CD4-positive, alpha-beta memory T cell (primary cell): ENCODE measurements around the gene PRDM8. TPM values are rescaled to one million over a fixed set of nuclear protein-coding genes. Genes with fewer than 3 reads are reported as not detected.
"Not testable (repeated sequence)": the region's sequence is repeated elsewhere in the genome, so short reads cannot be mapped to it uniquely, and the experiment has no call there.

ENCODE experiments used
- CTCF ChIA-PET: fragments of 350-600 bp; sonication (Branson Sonifier 250); formaldehyde crosslinking; loops from one replicate; lab custom pipeline; 2021; ENCODE audit warnings: inconsistent platforms; ENCODE audit not compliant: partially characterized antibody; lab: Charles Lee
- POLR2A ChIA-PET: fragments of 350-600 bp; sonication (Branson Sonifier 250); formaldehyde crosslinking; loops from one replicate; lab custom pipeline; 2021; ENCODE audit not compliant: partially characterized antibody; lab: Charles Lee
- DNase-seq, 5 donors: peaks; one replicate each; pipeline versions ENCODE4 v3.0.0 to v3.0.0-alpha.2; 2020 to 2022; ENCODE audit warnings: mixed read lengths in 1 of 5
- H3K27ac ChIP-seq: one replicate; pipeline ENCODE4 v1.7.0; 2013; ENCODE audit warnings: low read depth, low read length
- H3K27me3 ChIP-seq: 2 replicates; pipeline ENCODE4 v1.7.0; 2013; ENCODE audit warnings: mild to moderate bottlenecking, low read length, moderate library complexity; ENCODE audit not compliant: insufficient read depth
- H3K36me3 ChIP-seq: 2 replicates; pipeline ENCODE4 v1.7.0; 2013; ENCODE audit warnings: mild to moderate bottlenecking, low read length, moderate library complexity; ENCODE audit not compliant: insufficient read depth
- H3K4me1 ChIP-seq: 2 replicates; pipeline ENCODE4 v1.7.0; 2013; ENCODE audit warnings: mild to moderate bottlenecking, low read length, moderate library complexity; ENCODE audit not compliant: insufficient read depth
- H3K4me3 ChIP-seq, 2 donors: one replicate each; pipeline ENCODE4 v1.7.0; 2013; ENCODE audit warnings: low read length in 2 of 2, mild to moderate bottlenecking in 1 of 2
- H3K9me3 ChIP-seq, 2 donors: one replicate each; pipeline ENCODE4 v1.7.0; 2013; ENCODE audit warnings: low read length in 2 of 2, control low read depth in 1 of 2; ENCODE audit not compliant: control insufficient read depth in 1 of 2
- H3K27ac Mint-ChIP-seq, 7 donors: one replicate each; pipeline ENCODE4 v1.8.0; 2020 to 2021; ENCODE audit warnings: mixed read lengths in 7 of 7, mild to moderate bottlenecking in 6 of 7, inconsistent platforms in 3 of 7, moderate library complexity in 3 of 7
- H3K27me3 Mint-ChIP-seq, 2 donors: one replicate each; pipeline ENCODE4 v1.8.0; 2020 to 2021; ENCODE audit warnings: mixed read lengths in 2 of 2
- H3K36me3 Mint-ChIP-seq, 2 donors: one replicate each; pipeline ENCODE4 v1.8.0; 2020 to 2021; ENCODE audit warnings: mixed read lengths in 2 of 2, inconsistent platforms in 1 of 2, mild to moderate bottlenecking in 1 of 2
- H3K4me1 Mint-ChIP-seq, 4 donors: one replicate each; pipeline ENCODE4 v1.8.0; 2020 to 2021; ENCODE audit warnings: mixed read lengths in 4 of 4, mild to moderate bottlenecking in 1 of 4
- H3K4me3 Mint-ChIP-seq, 8 donors: one replicate each; pipeline ENCODE4 v1.8.0; 2020 to 2021; ENCODE audit warnings: mixed read lengths in 8 of 8, mild to moderate bottlenecking in 7 of 8, moderate library complexity in 6 of 8, inconsistent platforms in 3 of 8
- H3K9me3 Mint-ChIP-seq, 8 donors: one replicate each; pipeline ENCODE4 v1.8.0; 2020 to 2021; ENCODE audit warnings: mixed read lengths in 8 of 8, mild to moderate bottlenecking in 5 of 8, inconsistent platforms in 3 of 8, moderate library complexity in 1 of 8
- intact Hi-C: fragments of 100-400 bp; cut with micrococcal nuclease; formaldehyde crosslinking; loops from one replicate; pipeline ENCODE4 v1.15.1; 2023
- polyA plus RNA-seq, 2 donors: library from polyadenylated mRNA; unstranded; fragments of 300-500 nt; fragmentation: Illumina TruSeq; gene quantifications; one replicate each; pipeline ENCODE4 v1.2.3, GENCODE V29; 2021
- total RNA-seq, 2 experiments: library from RNA; stranded (reverse); gene quantifications; one replicate each; pipeline ENCODE4 v1.2.3, GENCODE V29; 2021

PRDM8 gene
- total and polyA plus RNA-seq, 4 experiments from 2014 or later: 2.1 to 23.0 (median 11.6) TPM

DNA sequence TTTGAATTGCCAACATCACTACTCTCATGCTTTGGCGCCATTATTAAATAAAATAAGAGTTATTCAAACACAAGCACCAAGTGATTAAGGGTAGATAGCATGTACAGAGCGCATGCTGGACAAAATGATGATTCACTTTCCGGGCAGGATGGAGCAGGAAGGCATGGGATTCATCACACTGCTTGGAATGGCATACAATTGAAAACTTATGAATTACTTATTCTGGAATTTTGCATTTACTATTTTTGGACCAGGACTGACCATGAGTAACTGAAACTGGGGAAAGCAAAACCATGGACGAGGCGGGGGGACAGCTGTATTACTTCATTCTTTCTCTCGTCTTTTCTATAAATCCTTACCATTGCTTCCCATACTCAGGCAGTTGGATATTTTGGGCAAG lies 40.7 kb downstream of the PRDM8 start:
- Histone ChIP-seq H3K4me1 (no peaks in the 10 kb centered on the region), H3K27ac (no peak overlapping the region), H3K4me3 (no peak overlapping the region), H3K9me3 (no peaks in the 10 kb centered on the region), H3K27me3 (no peaks in the 10 kb centered on the region), H3K36me3 (no peaks in the 10 kb centered on the region)
- Mint-ChIP-seq H3K36me3 (no peaks in the 10 kb centered on the region), H3K4me3 (no peak overlapping the region), H3K9me3 (no peaks in the 10 kb centered on the region), H3K4me1 (no peaks in the 10 kb centered on the region), H3K27ac (no peak overlapping the region), H3K27me3 (peaks cover 7 to 13% of the 10 kb centered on the region in 2 donors)
- CTCF ChIA-PET: no interaction called here
- POLR2A ChIA-PET: no interaction called here
- DNase-seq: no peak
- intact Hi-C loops: no loop called here

DNA sequence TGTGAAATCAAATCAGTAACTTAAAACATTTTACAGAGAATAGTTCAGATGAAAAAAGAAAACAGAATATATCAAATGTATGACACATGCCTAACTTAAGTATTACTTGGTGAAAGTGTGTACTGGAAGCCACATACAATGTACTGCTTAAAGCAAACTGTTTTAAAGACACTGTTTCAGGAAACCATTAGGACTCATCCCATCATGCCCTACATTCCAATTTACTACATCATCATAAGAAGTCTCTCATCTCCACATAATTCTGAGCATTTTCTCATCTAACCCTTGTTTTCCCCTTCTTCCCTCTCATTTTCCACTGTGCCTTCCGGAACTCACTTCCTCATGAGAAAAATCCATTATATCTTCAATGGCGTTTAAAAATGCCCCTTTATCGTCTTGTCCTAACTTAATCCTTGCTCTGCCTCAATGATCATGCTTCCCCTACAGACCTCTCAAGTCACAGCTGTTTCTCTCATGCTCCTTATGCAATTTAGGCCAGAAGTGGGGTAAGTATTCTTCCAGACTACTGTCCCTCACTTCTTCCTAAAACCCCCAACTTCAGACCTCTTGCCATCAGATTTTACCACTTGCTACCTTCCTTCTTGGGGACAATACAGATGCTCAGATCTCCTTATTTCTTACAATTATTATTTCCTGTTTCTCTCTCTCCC lies 42.3 kb downstream of the PRDM8 start:
- Mint-ChIP-seq H3K4me3 (no peak overlapping the region), H3K9me3 (no peaks in the 10 kb centered on the region), H3K4me1 (no peaks in the 10 kb centered on the region), H3K27me3 (peaks cover 10 to 11% of the 10 kb centered on the region in 2 donors), H3K36me3 (no peaks in the 10 kb centered on the region), H3K27ac (no peak overlapping the region)
- no peak for DNase-seq
- Histone ChIP-seq H3K9me3 (no peaks in the 10 kb centered on the region), H3K27ac (no peak overlapping the region), H3K4me1 (no peaks in the 10 kb centered on the region), H3K27me3 (no peaks in the 10 kb centered on the region), H3K4me3 (no peak overlapping the region), H3K36me3 (no peaks in the 10 kb centered on the region)
- intact Hi-C loops: no loop called here
- CTCF ChIA-PET: no interaction called here
- POLR2A ChIA-PET: no interaction called here

GRCh38 chr4:80240976-80241375 lies 43.7 kb downstream of the PRDM8 start:
- Histone ChIP-seq H3K4me1 (no peaks in the 10 kb centered on the region), H3K27ac (no peak overlapping the region), H3K9me3 (no peaks in the 10 kb centered on the region), H3K4me3 (no peak overlapping the region), H3K27me3 (no peaks in the 10 kb centered on the region), H3K36me3 (no peaks in the 10 kb centered on the region)
- DNase-seq: no peak
- H3K4me3 Mint-ChIP-seq: no peak overlapping the region
- H3K27me3 Mint-ChIP-seq: peaks cover 8 to 11% of the 10 kb centered on the region in 2 donors
- no peaks in the 10 kb centered on the region for H3K9me3 Mint-ChIP-seq
- ChIA-PET POLR2A (no interaction called here), CTCF (interaction anchor here (0.8 kb wide), 1 partner anchor 15 kb away, joined by 3 read pairs; no protein-coding TSS in a partner anchor)
- no peak overlapping the region for H3K27ac Mint-ChIP-seq
- H3K36me3 Mint-ChIP-seq: no peaks in the 10 kb centered on the region
- intact Hi-C loops: no loop called here
- no peaks in the 10 kb centered on the region for H3K4me1 Mint-ChIP-seq

DNA sequence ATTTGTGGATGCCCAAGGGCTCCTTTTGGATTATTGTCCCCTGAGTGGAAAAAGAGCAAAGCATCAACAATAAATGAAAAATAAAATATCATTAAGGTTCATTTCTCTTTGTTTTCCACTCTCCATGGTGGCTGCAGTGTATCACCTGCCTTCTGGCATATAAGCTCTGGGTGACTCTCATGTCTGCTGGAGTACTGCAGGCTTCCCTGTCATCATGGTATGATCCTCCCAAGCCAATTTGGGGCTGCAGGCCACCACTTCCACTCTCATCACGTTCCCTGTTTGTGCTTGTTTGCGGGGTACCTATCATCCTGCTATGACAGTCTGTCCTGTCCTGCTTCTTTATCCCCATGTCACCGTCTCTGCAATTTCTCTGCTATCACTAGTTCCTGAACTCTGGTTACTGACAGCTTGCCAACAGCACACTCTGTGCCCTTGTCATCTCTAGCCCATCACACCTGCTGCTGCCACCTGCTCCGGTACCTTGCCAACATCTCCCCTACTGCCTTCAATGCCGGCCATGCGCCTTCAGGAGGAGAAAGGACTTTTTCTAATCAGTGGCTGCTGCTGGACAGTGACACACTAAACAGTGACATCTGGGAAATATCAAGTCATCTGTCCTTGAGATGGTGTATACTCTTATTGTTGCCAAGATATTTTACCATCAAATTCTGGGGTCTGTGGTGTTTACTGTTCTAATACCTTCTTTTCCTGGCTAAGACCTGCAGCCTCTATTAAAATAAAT lies 46.1 kb downstream of the PRDM8 start:
- Histone ChIP-seq H3K27me3 (no peaks in the 10 kb centered on the region), H3K4me3 (no peak overlapping the region), H3K4me1 (no peaks in the 10 kb centered on the region), H3K36me3 (no peaks in the 10 kb centered on the region), H3K9me3 (no peaks in the 10 kb centered on the region), H3K27ac (no peak overlapping the region)
- no peaks in the 10 kb centered on the region for H3K4me1 Mint-ChIP-seq
- no peak overlapping the region for H3K4me3 Mint-ChIP-seq
- peaks cover 18 to 24% of the 10 kb centered on the region in 2 donors for H3K27me3 Mint-ChIP-seq
- ChIA-PET POLR2A (no interaction called here), CTCF (no interaction called here)
- intact Hi-C loops: no loop called here
- no peaks in the 10 kb centered on the region for H3K36me3 Mint-ChIP-seq
- H3K9me3 Mint-ChIP-seq: no peaks in the 10 kb centered on the region
- H3K27ac Mint-ChIP-seq: peak overlapping the region in 1 of 7 donors; percentile 1
- DNase-seq: no peak

DNA sequence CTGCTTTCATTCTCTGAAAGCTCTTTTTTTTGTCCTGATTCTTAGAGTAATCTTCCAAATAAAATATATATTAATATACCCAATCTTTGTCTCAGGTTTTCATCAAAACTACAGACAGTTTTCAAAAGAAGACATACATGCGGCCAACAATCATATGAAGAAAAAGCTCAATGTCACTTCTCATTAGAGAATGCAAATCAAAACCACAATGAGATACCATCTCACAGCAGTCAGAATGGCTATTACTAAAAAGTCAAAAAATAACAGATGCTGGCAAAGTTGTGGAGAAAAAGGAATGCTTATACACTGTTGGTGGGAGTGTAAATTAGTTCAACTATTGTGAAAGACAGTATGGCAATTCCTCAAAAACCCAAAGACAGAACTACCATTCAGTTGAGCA lies 50.2 kb downstream of the PRDM8 start:
- CTCF ChIA-PET, H3K27me3 ChIP-seq, H3K27ac ChIP-seq, H3K4me3 Mint-ChIP-seq, POLR2A ChIA-PET, intact Hi-C loops, H3K9me3 Mint-ChIP-seq, H3K27ac Mint-ChIP-seq, H3K36me3 ChIP-seq, H3K4me3 ChIP-seq, DNase-seq, H3K4me1 Mint-ChIP-seq, H3K4me1 ChIP-seq, H3K9me3 ChIP-seq, H3K36me3 Mint-ChIP-seq: not testable (repeated sequence)
- H3K27me3 Mint-ChIP-seq: peaks cover 19 to 27% of the 10 kb centered on the region in 2 donors

GRCh38 chr4:80249144-80249543 lies 51.8 kb downstream of the PRDM8 start:
- Histone ChIP-seq H3K27ac (no peak overlapping the region), H3K36me3 (no peaks in the 10 kb centered on the region), H3K9me3 (no peaks in the 10 kb centered on the region), H3K4me1 (no peaks in the 10 kb centered on the region), H3K4me3 (no peak overlapping the region), H3K27me3 (no peaks in the 10 kb centered on the region)
- DNase-seq: no peak
- ChIA-PET CTCF (no interaction called here), POLR2A (no interaction called here)
- Mint-ChIP-seq H3K36me3 (no peaks in the 10 kb centered on the region), H3K4me3 (no peak overlapping the region), H3K27ac (no peak overlapping the region), H3K27me3 (peaks cover 15 to 24% of the 10 kb centered on the region in 2 donors), H3K4me1 (no peaks in the 10 kb centered on the region), H3K9me3 (no peaks in the 10 kb centered on the region)
- intact Hi-C loops: no loop called here

DNA sequence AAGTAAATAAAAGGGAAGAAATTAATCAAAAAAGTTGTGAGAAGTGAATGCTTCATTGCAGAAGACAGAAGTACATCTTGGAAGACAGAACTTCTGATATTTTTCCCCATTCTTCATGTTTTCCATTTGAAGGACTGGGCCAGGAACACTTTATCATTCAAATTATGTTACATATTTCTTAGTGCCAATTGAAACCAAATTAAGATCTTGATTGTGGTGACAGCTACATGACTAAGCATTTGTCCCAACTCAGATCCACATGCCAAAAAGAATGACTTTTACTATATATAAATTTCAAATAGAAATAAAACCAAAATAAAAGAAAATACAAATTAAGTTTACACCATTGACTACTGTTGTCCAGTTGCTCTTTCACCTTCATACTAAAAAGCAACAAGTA lies 55.1 kb downstream of the PRDM8 start:
- no peak overlapping the region for H3K27ac ChIP-seq
- H3K9me3 Mint-ChIP-seq: peaks cover 0 to 2% (median 0%) of the 10 kb centered on the region in 8 donors
- CTCF ChIA-PET: interaction anchor here (1.0 kb wide), 1 partner anchor 785 kb away, joined by 3 read pairs; no protein-coding TSS in a partner anchor
- intact Hi-C loops: no loop called here
- H3K36me3 ChIP-seq: no peaks in the 10 kb centered on the region
- no peaks in the 10 kb centered on the region for H3K4me1 ChIP-seq
- no peaks in the 10 kb centered on the region for H3K9me3 ChIP-seq
- H3K27me3 Mint-ChIP-seq: peaks cover 8 to 12% of the 10 kb centered on the region in 2 donors
- H3K27ac Mint-ChIP-seq: no peak overlapping the region
- no peak overlapping the region for H3K4me3 Mint-ChIP-seq
- peaks cover 7% of the 10 kb centered on the region for H3K27me3 ChIP-seq
- no peaks in the 10 kb centered on the region for H3K4me1 Mint-ChIP-seq
- DNase-seq: no peak
- H3K36me3 Mint-ChIP-seq: no peaks in the 10 kb centered on the region
- POLR2A ChIA-PET: no interaction called here
- no peak overlapping the region for H3K4me3 ChIP-seq
